CMK (cell line): ENCODE measurements around the gene KCTD14.
"Not testable (repeated sequence)": the region's sequence is repeated elsewhere in the genome, so short reads cannot be mapped to it uniquely, and the experiment has no call there.

Source experiments
- DNase-seq: peaks from one replicate; pipeline ENCODE4 v3.0.0-alpha.2; 2010; ENCODE audit warnings: low read depth

KCTD14 gene

GRCh38 chr11:78021611-78022010, 1.5 kb downstream of the KCTD14 start:
- DNase-seq, result no peak

DNA sequence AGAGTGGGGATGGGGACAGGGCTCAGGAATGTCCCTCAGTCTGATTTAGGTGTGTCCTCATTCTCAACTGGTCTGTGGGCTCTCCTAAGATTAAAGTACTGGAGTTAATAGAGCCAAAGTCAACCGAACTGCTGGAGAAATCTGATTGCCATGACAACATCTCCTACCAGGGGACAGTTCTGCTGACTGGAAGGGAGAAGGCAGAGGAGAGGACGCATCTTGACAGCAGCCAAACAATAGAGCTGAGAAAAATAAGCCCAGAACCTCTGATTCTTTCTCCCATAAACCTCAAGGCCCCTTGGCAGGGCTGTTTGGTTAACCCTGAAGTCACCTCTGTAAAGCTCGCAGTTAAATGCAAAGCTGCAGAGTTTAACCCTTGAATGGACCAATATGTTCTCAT, 2.8 kb downstream of the KCTD14 start:
- no peak for DNase-seq

DNA sequence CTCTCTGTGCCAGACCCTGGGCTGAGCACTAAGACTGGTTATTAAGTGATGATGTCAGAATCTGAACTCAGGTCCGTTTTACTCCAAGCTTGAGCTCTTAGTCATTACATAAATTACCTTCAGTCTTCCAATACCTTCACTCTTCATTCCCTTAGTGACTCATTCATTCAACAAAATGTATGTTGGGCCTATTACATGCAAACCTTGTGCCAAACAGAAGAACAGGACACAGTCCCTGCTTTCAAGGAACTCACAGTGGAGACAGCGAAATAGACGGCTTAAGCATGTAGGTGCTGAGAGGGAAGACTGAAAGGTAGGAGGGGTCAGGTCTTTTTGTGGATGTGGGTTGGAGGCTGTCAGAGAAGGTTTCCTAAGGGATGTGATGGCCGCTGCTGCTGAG, 3.3 kb downstream of the KCTD14 start:
- no peak for DNase-seq

GRCh38 chr11:78015878-78016277, 7.2 kb downstream of the KCTD14 start:
- no peak for DNase-seq

- not testable (repeated sequence) for DNase-seq
Observed at GRCh38 chr11:78014937-78015520, 8.0 kb downstream of the KCTD14 start.

GRCh38 chr11:78011301-78011700, 11.8 kb downstream of the KCTD14 start:
- no peak for DNase-seq

DNA sequence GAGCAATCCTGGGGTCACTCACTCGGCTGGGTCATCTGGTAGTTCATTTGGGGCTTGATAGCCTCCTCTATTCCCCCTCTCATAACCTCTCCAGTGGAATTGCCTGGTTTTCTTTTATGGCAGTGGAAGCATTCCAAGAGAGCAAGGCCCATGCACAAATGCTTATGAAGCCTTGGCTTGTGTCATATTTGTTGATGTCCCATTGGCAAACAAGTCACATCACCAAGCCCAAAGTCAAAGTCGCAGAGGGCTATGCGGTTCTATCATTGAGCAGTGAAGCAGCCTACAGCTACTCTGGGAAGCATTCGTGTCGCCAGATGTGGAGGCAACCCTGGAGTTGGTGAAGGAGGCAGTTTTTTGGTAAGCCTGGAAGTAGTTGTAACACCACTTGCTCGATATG, 12.3 kb downstream of the KCTD14 start:
- DNase-seq, result no peak

GRCh38 chr11:78010304-78010703, 12.8 kb downstream of the KCTD14 start:
- DNase-seq, result no peak

GRCh38 chr11:78009062-78009461, 14.0 kb downstream of the KCTD14 start:
- DNase-seq, result no peak

GRCh38 chr11:78000193-78000592, 22.9 kb downstream of the KCTD14 start:
- DNase-seq, result peak; percentile 62

- DNase-seq, result no peak
Observed at GRCh38 chr11:77999446-78000030, 23.5 kb downstream of the KCTD14 start.

- peak; percentile 100 for DNase-seq
Observed at GRCh38 chr11:77994434-77995362, 28.4 kb downstream of the KCTD14 start, which contains the start of gene INTS4. INTS4 (minus strand) TSS chr11:77994668; CDS start chr11:77994643, 25 bp downstream.

- DNase-seq, result no peak
Observed at GRCh38 chr11:77993902-77994301, 29.2 kb downstream of the KCTD14 start.

- DNase-seq, result no peak
Observed at GRCh38 chr11:77990981-77991380, 32.1 kb downstream of the KCTD14 start.

DNA sequence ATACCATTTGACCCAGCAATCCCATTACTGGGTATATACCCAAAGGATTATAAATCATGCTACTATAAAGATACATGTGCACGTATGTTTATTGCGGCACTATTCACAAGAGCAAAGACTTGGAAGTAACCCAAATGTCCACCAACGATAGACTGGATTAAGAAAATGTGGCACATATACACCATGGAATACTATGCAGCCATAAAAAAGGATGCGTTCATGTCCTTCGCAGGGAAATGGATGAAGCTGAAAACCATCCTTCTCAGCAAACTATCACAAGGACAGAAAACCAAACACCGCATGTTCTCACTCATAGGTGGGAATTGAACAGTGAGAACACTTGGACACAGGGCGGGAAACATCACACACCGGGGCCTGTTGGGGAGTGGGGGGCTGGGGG, 36.6 kb downstream of the KCTD14 start:
- DNase-seq, result not testable (repeated sequence)

DNA sequence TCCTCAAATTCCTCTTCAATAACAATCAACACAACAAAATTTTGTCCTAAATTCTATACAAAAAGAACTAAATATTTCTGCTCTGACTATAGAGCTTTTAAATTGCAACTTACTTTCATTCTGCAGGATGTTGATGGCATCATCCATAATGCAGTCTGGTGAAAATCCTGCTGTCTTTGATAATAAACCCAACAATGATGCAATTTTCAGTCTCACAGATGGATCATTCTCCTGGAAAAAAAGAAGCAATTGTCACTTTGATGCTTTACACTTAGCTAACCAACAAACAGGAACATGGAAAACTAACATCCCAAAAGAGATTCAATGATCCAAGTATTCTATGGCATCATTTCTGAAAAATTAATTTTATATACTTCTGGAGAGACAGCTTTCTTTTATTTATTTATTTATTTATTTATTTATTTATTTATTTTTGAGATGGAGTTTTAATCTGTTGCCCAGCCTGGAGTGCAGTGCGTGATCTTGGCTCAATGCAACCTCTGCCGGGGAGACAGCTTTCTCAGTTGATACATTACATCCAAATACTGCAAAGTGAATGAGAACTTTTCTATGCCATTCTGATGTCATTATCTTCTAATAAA, 41.6 kb downstream of the KCTD14 start:
- DNase-seq, result no peak

DNA sequence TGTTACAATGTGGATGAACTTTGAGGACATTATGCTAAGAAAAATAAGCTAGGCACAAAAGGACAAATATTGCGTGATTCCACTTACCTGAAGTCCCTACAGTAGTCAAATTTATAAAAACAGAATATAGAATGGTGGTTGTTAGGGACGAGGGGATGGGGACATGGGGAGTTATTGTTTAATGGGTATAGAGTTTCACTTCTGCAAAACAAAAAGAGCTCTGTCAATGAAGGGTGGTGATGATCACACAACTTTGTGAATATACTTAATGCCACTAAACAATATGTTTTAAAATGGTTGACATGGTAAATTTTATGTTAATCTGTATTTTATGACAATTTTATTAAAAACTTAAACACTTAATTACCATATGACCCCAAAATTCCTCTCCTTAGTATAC, 54.7 kb downstream of the KCTD14 start:
- no peak for DNase-seq

GRCh38 chr11:77967753-77968152, 55.3 kb downstream of the KCTD14 start:
- no peak for DNase-seq

- DNase-seq, result no peak
Observed at GRCh38 chr11:77967121-77967520, 56.0 kb downstream of the KCTD14 start.

DNA sequence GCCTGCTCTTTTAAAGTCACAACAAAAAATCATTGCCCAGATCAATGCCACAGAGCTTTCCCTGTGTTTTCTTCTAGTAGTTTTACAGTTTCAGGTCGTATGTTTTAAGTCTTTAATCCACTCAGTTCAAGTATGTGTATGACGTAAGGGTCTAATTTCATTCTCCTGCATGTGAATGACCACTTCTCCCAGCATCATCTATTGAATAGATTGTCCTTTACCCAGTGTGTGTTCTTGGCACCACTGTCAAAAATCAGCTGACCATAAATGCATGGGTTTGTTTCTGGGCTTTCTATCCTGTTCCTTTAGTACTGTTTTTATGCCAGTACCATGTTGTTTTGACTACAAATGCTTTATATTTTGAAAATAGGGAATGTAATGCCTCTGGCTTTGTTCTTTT, 56.7 kb downstream of the KCTD14 start:
- no peak for DNase-seq
